NCI-H345 (cell line): ENCODE data around the gene PRDM15.

Experiments used
- DNase-seq: peaks from one replicate; lab custom pipeline; 2025; lab: John Stamatoyannopoulos, UW

PRDM15 gene

DNA sequence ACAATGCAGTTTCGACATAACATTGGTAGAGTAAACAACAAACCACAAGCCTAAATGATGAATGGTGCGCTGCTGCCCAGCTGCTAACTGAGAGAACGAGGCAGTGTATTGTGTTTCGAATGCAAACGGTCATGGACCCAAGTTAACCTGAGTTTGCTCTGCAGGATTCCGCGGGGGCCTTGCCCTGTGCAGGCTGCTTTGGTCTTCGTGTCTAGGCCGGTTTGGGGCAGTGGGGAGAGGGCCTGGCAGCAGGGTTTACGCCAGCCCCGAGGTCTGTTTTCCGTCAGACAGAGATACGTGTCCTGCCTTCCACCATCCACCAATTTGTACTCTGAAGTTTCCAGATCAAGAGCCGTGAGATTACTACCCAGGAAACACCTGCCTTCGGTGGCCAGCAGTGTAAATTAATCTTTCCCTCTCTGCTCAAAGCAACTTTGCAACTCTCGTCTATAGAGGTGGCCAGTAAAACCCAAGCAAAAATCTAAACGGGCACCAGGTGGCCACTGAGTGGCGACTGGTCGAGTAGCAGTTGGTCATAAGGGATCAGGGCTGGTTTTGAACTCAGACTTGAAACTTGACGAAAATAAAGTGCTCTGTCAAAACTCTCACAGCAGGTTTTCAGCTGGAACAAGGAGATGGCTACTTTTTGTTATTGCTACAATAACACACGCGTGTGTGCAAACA is 6.3 kb upstream of the PRDM15 start:
- no peak for DNase-seq

DNA sequence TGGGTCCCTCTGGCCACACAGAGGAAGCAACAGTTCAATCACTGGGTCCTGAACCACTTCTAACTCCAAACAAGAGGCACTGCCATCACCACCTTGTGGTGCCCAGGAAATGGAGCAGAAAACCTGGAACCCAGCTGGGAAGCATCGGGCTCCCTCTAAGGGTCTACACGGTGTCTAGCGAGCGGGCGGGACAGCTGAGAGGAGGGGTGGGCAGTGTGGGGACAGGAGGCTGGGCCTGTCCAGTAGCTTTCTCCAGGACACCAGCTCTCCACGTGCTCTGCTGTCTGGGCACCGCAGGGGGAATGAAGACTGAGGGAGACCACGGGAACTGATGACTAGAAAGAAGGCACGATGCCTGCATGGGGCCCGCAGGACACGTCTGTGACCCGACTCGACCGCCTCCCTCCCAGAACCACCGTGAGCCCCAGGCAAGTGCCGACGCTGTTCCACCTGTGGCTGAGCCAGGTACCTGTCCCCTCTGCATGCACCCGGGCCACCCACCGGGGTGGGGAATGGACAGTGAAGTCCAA is 5.4 kb upstream of the PRDM15 start:
- DNase-seq = no peak

DNA sequence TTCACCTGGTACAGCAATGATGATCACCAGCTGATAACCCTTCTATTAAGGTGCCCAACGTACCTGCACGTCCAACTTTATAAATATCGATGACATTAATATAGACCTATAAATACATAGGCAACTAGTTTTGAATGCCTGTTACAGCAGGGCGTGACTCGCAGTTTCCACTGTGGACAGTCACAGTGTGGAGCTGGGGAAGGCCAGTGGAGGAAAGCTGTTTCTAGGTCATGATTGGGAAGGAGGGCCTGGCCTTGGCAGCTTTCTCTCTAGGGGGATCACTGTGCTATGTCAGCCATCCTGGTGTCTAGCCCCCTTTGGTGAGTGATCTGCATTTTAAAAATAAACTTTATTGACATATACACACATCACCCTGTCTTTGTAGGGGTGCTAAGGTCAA is 4.4 kb upstream of the PRDM15 start:
- DNase-seq = no peak

DNA sequence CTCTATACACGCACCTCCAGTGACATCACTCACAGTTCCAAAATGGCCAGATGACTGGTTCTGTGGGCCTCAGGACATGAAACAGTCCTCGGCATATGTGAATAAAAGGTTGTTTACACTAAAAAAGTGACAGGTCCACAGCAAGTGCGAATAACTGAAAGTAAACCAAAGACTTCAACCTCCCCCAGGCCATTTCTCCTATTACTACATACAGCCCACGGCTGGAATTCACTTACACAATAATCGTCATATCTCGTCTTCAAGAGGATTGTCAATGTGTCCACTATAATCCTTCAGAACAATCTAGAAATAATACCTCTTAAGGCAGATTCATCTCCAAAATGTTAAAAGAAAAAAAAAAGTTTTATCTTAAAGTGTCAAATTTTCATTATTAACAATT is 1.9 kb upstream of the PRDM15 start:
- DNase-seq = no peak

DNA sequence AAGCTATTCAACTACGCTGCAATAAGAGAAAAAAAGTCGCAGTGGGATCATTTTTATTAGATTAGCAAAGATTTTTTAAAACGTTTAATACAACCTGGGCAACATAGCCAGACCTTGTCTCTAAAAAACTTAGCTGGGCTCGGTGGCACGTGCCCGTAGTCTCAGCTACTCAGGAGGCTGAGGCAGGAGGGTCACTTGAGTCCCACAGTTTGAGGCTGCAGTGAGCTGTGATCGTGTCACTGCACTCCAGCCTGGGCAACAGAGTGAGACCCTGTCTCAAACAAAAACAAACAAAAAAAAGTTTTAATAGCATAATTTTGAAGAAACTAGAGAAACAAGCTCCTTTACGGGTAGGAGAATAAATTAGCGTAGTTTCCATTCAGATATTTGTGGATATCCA is 1.0 kb upstream of the PRDM15 start:
- DNase-seq = no peak

DNA sequence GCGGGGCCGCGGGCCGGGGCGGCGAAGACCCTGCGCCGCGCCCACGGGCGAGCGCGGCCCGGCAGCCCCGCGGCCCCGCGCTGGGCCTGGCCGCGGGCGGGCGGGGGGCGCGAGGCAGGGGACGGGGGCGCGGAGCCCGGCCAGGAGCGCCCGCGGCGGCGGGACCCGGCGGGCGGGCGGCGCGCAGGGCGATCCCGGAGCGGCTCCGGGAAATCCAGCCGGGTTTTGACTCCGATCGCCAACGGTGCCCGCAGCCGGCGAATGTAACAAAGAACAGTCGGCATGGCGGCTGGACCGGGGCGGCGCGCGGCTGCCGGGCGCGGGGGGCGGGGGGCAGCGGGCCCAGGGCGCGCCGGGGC is 334 bp downstream of the PRDM15 start:
- DNase-seq = peak; percentile 89

DNA sequence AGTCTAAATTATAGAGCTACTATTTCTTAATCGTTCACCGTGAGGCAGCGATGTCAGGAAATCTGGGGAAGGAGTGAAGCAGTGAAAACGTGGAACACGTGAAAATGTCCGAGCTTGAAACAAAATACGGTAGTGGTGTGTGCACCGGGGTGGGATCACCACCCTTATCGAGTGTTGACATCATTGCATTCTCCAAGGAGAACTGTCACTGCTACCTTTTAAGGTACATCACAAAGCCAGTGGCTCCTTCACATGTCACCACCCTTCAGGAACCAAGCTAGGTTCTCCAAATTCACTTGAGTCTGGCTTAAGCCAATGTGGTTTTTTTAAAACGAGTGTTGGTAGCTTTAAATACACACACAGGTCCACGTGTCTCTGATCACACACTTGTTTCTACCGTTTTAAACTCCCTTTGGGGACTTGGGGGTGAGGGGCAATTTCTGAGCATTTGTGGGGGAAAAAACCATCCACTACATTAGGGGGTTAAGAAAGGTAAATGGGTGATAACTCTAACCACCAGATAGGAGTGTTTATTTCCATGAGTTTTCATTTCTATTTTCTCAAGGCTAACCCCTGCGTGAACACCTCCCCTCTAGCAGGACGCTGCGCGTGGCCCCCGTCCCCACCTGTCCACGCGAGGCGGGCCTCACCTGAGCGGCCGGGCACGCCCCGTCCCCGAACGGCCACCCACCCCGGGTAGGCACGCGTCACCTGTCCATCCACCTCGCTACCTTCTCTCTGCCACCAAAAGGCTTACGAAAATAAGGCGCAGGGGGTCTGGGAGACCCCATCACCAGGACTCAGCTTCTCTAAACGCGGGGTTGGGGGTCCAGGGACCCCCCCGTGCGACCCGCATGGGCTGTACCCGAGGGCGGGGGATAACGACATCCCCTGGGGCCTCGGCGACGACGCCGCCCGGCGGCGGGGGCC is 978 bp downstream of the PRDM15 start:
- peak; percentile 52 for DNase-seq

DNA sequence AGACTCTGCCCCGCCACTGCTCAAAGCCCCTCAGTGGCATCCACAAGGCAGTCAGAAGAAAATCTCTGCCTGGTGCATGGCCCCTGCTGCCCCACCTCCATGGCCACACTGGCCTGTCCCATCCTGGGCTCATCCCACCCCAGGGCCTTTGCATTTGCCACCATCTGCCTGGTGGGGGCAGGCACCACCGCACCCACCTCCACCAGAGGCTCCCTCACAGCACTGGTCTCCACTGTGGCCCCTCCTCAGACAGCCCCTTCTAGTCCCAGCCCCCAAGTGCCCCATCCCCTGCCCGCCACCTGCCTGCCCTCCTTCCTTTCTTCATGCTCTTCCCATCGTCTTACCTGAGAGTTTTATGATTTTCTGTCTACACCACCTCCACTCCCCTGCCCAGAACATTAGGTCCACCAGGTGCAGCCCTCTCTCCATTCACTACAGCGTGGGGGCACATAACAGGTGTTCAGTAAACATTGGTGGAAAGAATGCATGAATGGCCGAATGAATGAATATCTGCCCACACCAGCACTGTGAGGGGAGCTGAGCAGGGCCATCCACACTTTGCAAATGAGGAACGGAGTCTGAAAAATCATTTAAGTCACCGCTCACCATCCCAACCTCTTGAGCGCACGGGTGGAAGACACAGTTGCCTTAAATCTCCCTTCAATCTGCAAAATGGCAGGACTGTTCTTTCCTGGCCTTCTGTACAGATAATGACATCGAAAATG is 2.1 kb downstream of the PRDM15 start:
- no peak for DNase-seq

DNA sequence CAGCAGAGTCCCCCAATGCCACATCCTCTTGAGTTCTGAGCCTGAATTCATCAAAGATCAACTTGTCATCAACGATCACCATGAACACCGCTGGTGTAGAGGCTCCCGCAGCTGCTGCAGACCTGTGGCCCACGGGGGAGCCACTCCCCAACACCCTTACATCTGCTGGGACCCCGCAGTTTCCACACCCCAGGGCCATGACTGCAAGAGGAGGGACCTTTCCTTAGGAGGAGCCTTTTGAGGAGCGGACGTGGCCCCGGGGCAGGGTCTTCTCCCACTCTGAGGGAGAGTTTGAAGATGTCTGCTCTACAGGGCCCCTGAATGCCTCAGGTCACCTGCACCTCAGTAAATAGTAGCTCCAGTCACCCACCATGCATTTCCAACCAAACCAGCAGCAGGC is 2.7 kb downstream of the PRDM15 start:
- no peak for DNase-seq

DNA sequence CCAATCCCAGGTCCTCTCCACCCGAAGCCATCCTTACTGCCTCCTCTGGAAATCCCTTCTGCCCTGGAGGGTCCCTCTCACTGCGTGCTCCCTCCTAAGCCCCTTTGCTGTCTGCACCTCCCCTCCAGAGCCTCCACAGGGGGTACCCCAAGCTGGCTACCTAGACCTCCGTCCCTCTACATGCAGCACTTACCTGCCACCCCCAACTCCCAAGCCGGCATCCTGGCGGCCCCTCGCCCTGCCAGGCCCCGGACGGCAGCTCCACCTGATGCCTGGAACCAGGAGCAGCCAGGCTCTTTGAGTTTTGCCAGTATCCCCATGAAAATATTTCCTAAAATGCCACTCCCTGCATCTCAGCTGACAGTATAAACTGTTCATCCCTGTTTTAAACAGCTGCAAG is 4.1 kb downstream of the PRDM15 start:
- no peak for DNase-seq

DNA sequence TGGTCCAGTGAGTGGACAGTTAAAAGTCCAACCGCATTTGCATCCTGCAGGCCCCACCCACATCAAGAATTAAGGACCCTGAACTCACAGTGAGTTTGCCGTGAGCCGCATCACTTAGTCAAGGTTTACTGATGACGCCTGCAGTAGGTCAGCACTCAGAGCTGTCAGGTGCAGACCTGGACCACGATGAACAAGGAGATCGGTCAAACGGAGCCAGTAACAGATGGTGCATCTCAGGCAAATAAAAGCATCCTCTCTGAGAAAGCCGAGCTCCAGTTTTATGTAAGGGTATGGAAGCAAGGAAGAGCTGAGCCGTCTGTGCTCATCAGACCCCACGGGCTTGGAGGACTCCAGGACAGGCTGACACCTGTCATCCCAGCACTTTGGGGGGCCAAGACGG is 4.5 kb downstream of the PRDM15 start:
- DNase-seq = no peak

DNA sequence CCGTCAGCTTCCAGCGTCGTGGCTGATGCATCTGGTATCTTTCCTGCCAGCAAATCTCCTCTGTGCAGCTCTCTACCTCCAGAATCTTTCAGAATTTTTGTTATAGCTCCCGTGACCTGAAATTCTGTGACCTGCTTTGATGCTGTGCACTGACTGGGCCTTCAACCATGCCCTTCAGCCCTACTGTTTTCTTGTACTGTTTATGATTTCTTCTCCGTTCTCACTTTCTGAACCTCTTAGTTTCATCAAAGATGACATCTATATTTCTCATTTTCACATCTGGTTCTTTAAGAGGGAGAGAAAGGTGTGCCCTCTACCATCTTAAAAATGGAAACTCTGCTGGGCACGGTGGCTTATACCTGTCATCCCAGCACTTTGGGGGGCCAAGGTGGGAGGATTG is 5.7 kb downstream of the PRDM15 start:
- DNase-seq = no peak

DNA sequence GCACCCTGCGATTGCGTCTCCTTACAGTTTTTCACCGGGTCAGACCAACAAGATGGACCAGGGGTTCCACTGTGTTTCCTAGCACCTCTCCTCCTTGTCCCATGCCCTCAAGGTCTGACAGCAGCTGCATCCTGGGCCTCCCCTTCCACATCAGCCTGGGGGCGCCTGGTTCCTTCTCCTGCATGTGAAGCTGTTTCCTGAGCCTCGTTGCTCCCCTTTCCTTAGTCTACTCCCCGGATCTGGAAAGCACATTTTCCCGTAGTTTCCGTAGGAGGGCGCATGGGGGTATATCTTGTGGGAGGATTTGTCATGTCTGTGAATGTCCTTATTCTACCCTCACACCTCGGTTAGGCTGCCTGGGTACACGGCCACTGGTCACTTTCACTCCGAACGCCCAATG is 6.1 kb downstream of the PRDM15 start:
- no peak for DNase-seq

DNA sequence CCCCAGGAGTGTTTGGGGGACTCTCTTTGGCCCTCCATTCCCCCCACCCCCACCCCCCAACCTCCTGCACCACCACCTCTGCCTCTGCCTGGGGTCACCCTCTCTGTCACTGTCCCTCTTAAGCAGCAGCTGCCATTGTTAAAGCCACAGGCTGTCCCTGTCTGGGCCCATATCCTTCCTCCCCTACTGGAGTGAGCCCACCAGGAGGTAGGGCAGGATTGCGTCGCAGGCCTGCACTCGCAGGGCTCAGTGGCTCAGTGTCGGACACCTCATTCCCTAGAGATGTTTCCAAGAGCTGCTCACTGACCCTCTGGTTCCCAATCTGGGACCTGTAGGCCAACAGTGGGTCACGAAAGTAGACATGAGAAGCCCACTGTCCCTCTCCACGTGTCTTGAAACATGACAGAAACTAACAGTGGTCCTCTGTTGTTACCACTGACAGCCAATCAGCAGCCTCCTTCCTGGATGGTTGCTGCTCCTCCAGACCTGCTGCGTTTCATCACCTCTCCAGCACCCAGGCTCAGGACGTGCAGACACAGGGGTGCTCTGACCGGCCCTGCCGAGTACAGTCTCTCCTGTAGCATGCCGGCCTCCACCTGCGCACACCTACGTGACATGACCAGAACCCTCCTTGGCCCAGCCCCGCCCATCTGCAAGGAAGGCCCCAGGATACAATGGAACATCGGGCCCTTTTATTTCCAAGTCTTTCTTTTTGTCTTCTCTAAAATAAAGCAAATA is 7.7 kb downstream of the PRDM15 start:
- no peak for DNase-seq

DNA sequence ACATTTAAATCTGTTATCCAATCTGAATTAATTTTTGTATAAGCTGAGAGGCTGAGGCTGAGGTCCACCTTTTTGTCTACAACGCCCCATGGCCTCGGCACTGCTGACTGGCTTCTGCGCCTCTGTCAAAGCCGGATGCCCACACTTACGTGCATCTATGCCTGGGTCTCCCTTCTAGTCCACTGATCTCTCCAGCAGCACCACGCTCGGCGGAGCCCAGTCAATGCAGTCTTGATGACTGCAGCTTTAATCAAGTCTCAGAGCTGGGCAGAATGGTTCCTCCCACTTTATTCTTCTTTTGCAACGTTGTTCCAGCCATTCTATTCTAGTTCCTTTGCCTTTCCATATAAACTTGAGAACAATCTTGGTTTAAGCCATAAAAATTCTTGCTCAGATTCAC is 9.4 kb downstream of the PRDM15 start:
- DNase-seq = no peak

DNA sequence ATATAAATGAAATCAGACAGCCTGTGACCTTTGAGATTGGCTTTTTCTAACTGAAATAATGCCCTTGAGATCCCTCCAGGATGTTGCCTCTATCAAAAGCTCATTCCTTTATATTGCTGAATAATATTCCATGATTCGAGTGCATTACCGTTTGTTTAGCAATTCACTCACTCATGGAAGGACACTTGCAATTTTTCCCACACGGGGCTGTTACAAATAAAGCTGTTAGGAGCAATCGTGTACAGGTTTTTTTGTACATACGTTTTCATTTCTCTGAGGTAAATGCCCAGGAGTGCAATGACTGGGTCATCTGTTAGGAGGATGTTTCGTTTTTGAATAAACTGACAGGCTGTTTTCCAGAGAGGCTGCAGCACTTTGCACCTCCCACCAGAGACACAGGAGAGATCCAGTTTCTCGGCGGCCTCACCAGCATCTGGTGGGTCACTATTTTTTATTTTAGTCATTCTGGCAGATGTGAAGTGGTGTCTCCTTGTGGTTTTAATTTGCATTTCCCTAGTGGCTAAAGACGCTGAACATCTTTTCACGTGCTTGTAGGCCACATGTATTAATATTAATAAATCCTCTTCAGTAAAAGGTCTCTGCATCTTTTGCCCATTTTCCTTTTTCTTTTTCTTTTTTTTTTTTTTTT is 11.0 kb downstream of the PRDM15 start:
- no peak for DNase-seq

DNA sequence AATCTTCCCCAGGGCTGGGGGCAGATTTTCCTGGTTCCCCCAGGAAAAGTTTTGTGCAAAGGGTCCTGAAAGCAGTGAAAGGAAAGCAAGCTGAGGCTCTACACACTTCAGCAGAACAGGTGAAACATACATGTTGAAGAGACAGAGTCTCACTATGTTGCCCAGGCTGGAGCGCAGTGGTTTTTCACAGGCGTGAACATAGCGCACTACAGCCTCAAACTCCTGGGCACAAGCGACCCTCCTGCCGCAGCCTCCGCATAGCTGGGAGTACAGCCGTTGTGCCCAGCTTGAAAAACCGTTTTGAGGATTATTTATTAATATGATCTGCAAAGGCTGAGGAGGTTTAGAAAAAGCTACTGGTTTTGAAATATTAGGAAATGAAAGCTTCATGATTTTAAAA is 11.8 kb downstream of the PRDM15 start:
- DNase-seq = no peak

DNA sequence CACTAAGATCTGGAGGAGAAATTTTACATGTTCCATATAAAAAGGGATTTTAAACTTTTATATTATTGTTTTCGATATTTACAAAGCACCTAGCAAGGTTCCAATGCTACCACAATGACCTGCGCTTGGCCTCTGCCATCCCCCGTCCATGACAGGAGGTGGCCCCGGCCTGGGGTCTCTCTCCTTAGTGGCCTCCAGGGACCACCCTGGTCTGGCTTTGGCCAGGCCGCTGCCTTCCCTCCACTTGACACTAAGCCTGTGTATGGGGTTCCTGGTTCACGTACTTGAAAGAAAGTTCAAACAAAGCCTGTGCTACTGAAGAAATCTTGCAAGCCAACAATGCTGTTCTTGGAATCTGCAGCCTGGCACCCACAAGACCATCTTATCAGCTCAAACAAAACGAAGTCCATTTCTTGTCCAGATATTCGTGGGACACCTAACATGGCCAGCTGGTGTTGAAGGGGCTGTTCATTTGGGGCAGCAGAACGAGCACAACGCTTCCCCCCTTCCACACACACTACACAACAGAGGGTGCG is 12.8 kb downstream of the PRDM15 start:
- no peak for DNase-seq

DNA sequence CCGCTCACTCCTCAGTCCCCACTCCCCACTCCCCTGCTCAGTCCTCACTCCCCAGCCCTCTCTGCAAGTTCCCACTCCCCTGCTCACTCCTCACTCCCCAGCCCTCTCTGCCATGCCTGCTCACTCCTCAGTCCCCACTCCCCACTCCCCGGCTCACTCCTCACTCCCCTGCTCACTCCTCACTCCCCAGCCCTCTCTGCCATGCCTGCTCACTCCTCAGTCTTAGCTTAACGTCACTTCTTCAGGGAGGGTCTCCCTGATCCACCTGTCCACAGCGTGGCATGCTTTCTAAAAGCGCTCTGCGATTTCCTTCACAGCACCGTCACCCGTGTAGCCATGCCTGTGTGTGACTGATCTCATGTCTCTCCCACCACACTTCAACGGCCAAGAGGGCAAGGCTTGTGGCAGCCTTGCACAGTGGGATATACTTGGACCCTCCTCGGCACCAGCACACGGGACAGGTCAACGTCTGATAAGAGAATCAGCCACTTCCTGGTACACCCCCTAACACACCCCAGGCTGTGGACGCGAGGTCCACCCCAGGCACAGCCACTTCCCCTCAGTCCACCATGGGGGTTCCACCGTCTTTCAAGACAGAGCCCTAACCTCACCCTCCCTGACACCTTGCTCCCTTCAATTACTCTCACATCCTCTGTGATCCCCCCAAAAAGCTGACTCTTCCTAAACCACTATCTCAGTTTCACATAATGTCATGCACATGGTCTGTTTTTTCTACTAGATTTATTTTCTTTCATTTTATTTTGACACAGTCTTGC is 14.0 kb downstream of the PRDM15 start:
- no peak for DNase-seq

DNA sequence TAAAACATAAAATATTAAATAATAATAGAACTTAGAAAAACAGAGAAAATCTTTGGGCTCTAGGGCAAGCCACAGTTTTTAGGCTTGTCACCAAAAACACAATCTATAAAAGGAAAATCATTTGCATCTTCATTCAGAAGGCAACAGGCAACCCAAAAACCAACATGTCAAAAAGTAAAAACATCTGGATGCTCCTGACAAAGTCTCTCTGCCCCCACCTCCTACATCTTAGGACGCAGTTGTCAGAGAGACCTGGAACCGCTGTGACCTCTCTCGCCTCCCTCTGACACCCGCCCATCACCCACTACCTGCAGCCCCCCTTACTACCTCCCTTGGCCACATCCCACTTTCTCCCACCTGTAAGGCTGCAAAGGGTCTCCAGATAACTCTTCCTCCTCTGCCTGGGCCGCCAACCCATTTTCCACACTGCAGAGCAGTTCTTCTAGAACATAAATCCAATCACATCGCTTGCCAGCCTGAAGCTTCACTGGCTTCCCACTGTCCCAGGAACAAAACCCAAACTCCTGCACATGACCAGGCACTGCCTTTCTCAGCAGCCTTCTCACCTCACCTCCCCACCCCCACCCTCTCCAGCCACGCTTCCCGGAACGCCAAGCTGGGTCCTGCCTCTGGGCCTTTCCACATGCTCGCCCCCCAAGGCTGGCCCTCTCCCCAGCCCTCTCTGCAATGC is 14.7 kb downstream of the PRDM15 start:
- DNase-seq = no peak
